H54 (cell line): ENCODE data around the gene KIDINS220.

Source experiments
- DNase-seq: peaks from one replicate; pipeline ENCODE4 v3.0.0; 2011; ENCODE audit warnings: low spot score, mixed read lengths; ENCODE audit not compliant: insufficient read length
- FAIRE-seq: peaks from 3 replicates; lab custom pipeline; 2011; peaks lifted over from hg19 to GRCh38; lab: Jason Lieb, UNC
- POLR2A ChIP-seq: IDR thresholded peaks from 2 replicates; pipeline ENCODE4 v1.6.1; 2011; ENCODE audit warnings: low read depth, mild to moderate bottlenecking, low read length

KIDINS220 gene

GRCh38 chr2:8779795-8780671 is 57.4 kb downstream of the KIDINS220 start:
- FAIRE-seq: no peak
- no peak for TF ChIP-seq POLR2A
- no peak for DNase-seq

GRCh38 chr2:8774371-8774770 is 63.0 kb downstream of the KIDINS220 start:
- no peak for TF ChIP-seq POLR2A
- FAIRE-seq: no peak

GRCh38 chr2:8767324-8767723 is 70.1 kb downstream of the KIDINS220 start:
- TF ChIP-seq POLR2A: no peak
- FAIRE-seq: no peak
- no peak for DNase-seq

More at GRCh38 chr2:8774371-8774770, 63.0 kb downstream of the KIDINS220 start:
- no peak for DNase-seq

GRCh38 chr2:8761529-8762164 is 75.8 kb downstream of the KIDINS220 start:
- no peak for TF ChIP-seq POLR2A
- DNase-seq: peak; percentile 8
- peak; percentile 75 for FAIRE-seq

- FAIRE-seq (no peak), DNase-seq (no peak)
- no peak for TF ChIP-seq POLR2A
These were observed 80.7 kb downstream of the KIDINS220 start for GRCh38 chr2:8756716-8757115.

- FAIRE-seq: no peak
- no peak for TF ChIP-seq POLR2A
- DNase-seq: no peak
These were observed 81.2 kb downstream of the KIDINS220 start for GRCh38 chr2:8756230-8756629.

GRCh38 chr2:8754106-8754776 is 83.2 kb downstream of the KIDINS220 start:
- no peak for TF ChIP-seq POLR2A
- no peak for FAIRE-seq
- no peak for DNase-seq

GRCh38 chr2:8753609-8754008 is 83.8 kb downstream of the KIDINS220 start:
- no peak for TF ChIP-seq POLR2A
- no peak for FAIRE-seq
- no peak for DNase-seq

- DNase-seq (no peak), FAIRE-seq (no peak)
- TF ChIP-seq POLR2A: no peak
These were observed 85.0 kb downstream of the KIDINS220 start for GRCh38 chr2:8752385-8752784.

- DNase-seq (no peak), FAIRE-seq (no peak)
- TF ChIP-seq POLR2A: no peak
These were observed 87.2 kb downstream of the KIDINS220 start for GRCh38 chr2:8750221-8750620.

- DNase-seq (no peak), FAIRE-seq (no peak)
- no peak for TF ChIP-seq POLR2A
These were observed 94.2 kb downstream of the KIDINS220 start for GRCh38 chr2:8743261-8743660.

GRCh38 chr2:8740136-8740535 is 97.3 kb downstream of the KIDINS220 start:
- no peak for TF ChIP-seq POLR2A
- FAIRE-seq (no peak), DNase-seq (no peak)

GRCh38 chr2:8737571-8738175 is 99.7 kb downstream of the KIDINS220 start:
- FAIRE-seq: no peak

GRCh38 chr2:8732601-8733000 is 104.8 kb downstream of the KIDINS220 start:
- no peak for TF ChIP-seq POLR2A
- no peak for DNase-seq
- no peak for FAIRE-seq

More at GRCh38 chr2:8737571-8738175, 99.7 kb downstream of the KIDINS220 start:
- no peak for DNase-seq
- TF ChIP-seq POLR2A: no peak
